ENCODE data around the gene PHTF2. TPM values are rescaled to one million over a fixed set of nuclear protein-coding genes. Genes with fewer than 3 reads are reported as not detected.
"Not testable (repeated sequence)": the region's sequence is repeated elsewhere in the genome, so short reads cannot be mapped to it uniquely, and the experiment has no call there.

The PHTF2 gene
- total RNA-seq, 1 experiment from 2014 or later, result 62.2 TPM

GRCh38 chr7:77979219-77979618 is 180.6 kb downstream of the PHTF2 start:
- DNase-seq, result no peak
- no peaks in the 10 kb centered on the region for H3K4me1 ChIP-seq

GRCh38 chr7:77980087-77980713 is 181.6 kb downstream of the PHTF2 start:
- no peak for DNase-seq
- H3K27me3 ChIP-seq, result no peaks in the 10 kb centered on the region
- H3K36me3 ChIP-seq, result no peaks in the 10 kb centered on the region
- H3K9me3 ChIP-seq (replicated peaks), result 0 out of 2 replicates have a peak, but pooled peaks cover 3% of the 10 kb centered on the region
- no peak overlapping the region for H3K27ac ChIP-seq
- H3K4me1 ChIP-seq, result no peaks in the 10 kb centered on the region
- no peak overlapping the region for H3K4me3 ChIP-seq

More at GRCh38 chr7:77979219-77979618, 180.6 kb downstream of the PHTF2 start:
- 0 out of 2 replicates have a peak, but pooled peaks cover 3% of the 10 kb centered on the region for H3K9me3 ChIP-seq (replicated peaks)
- no peaks in the 10 kb centered on the region for H3K36me3 ChIP-seq
- H3K27me3 ChIP-seq, result no peaks in the 10 kb centered on the region
- H3K27ac ChIP-seq, result no peak overlapping the region
- no peak overlapping the region for H3K4me3 ChIP-seq

GRCh38 chr7:77982926-77983550 is 184.5 kb downstream of the PHTF2 start:
- Histone ChIP-seq H3K9me3 (replicated peaks) (0 out of 2 replicates have a peak, but pooled peaks cover 3% of the 10 kb centered on the region), H3K27me3 (no peaks in the 10 kb centered on the region), H3K36me3 (no peaks in the 10 kb centered on the region), H3K27ac (no peak overlapping the region), H3K4me3 (no peak overlapping the region), H3K4me1 (peaks cover 6% of the 10 kb centered on the region)
- no peak for DNase-seq

GRCh38 chr7:77983973-77984372 is 185.4 kb downstream of the PHTF2 start:
- Histone ChIP-seq H3K36me3 (no peaks in the 10 kb centered on the region), H3K4me1 (peaks cover 6% of the 10 kb centered on the region), H3K9me3 (replicated peaks) (peaks cover 5% of the 10 kb centered on the region; the same call in 1 of the 2 replicates), H3K4me3 (no peak overlapping the region), H3K27ac (no peak overlapping the region), H3K27me3 (no peaks in the 10 kb centered on the region)
- DNase-seq, result no peak

- H3K4me1 ChIP-seq, result peaks cover 6% of the 10 kb centered on the region
- no peaks in the 10 kb centered on the region for H3K27me3 ChIP-seq
- H3K27ac ChIP-seq, result no peak overlapping the region
- H3K4me3 ChIP-seq, result no peak overlapping the region
- no peaks in the 10 kb centered on the region for H3K36me3 ChIP-seq
- DNase-seq, result no peak
- peaks cover 3% of the 10 kb centered on the region; the same call in 1 of the 2 replicates for H3K9me3 ChIP-seq (replicated peaks)
These were observed 186.8 kb downstream of the PHTF2 start for GRCh38 chr7:77985232-77985973.

GRCh38 chr7:77985974-77986339 is 187.4 kb downstream of the PHTF2 start:
- peak overlapping the region; percentile 25 for H3K4me3 ChIP-seq
- DNase-seq, result peak in 1 of 2 experiments; percentile 33
- no peaks in the 10 kb centered on the region for H3K36me3 ChIP-seq
- peaks cover 3% of the 10 kb centered on the region; the same call in 1 of the 2 replicates for H3K9me3 ChIP-seq (replicated peaks)
- H3K27ac ChIP-seq, result no peak overlapping the region
- H3K27me3 ChIP-seq, result no peaks in the 10 kb centered on the region
- H3K4me1 ChIP-seq, result peaks cover 6% of the 10 kb centered on the region

- peak; percentile 51 to 70 for DNase-seq
- no peaks in the 10 kb centered on the region for H3K36me3 ChIP-seq
- H3K4me1 ChIP-seq, result peaks cover 6% of the 10 kb centered on the region
- H3K27me3 ChIP-seq, result no peaks in the 10 kb centered on the region
- H3K27ac ChIP-seq, result no peak overlapping the region
- no peak overlapping the region for H3K4me3 ChIP-seq
- peaks cover 3% of the 10 kb centered on the region; the same call in 1 of the 2 replicates for H3K9me3 ChIP-seq (replicated peaks)
These were observed 191.5 kb downstream of the PHTF2 start for GRCh38 chr7:77989981-77990566.

GRCh38 chr7:77991656-77992055 is 193.1 kb downstream of the PHTF2 start:
- no peaks in the 10 kb centered on the region for H3K36me3 ChIP-seq
- no peaks in the 10 kb centered on the region; the same call in 1 of the 2 replicates for H3K4me1 ChIP-seq
- H3K9me3 ChIP-seq (replicated peaks), result peaks cover 3% of the 10 kb centered on the region; the same call in 1 of the 2 replicates
- no peak for DNase-seq
- H3K27me3 ChIP-seq, result no peaks in the 10 kb centered on the region
- no peak overlapping the region for H3K4me3 ChIP-seq
- H3K27ac ChIP-seq, result no peak overlapping the region

GRCh38 chr7:77993838-77994237 is 195.3 kb downstream of the PHTF2 start:
- DNase-seq, result no peak
- H3K4me1 ChIP-seq, result no peaks in the 10 kb centered on the region; the same call in 1 of the 2 replicates
- H3K9me3 ChIP-seq (replicated peaks), result peaks cover 2% of the 10 kb centered on the region; the same call in 1 of the 2 replicates
- H3K27me3 ChIP-seq, result no peaks in the 10 kb centered on the region
- no peak overlapping the region for H3K4me3 ChIP-seq
- H3K36me3 ChIP-seq, result no peaks in the 10 kb centered on the region
- H3K27ac ChIP-seq, result no peak overlapping the region

- Histone ChIP-seq H3K4me3 (no peak overlapping the region), H3K9me3 (replicated peaks) (no peaks in the 10 kb centered on the region), H3K36me3 (no peaks in the 10 kb centered on the region), H3K27ac (no peak overlapping the region), H3K27me3 (no peaks in the 10 kb centered on the region), H3K4me1 (no peaks in the 10 kb centered on the region)
- no peak for DNase-seq
These were observed 197.1 kb downstream of the PHTF2 start for GRCh38 chr7:77995717-77996116.

GRCh38 chr7:77999168-77999567 is 200.6 kb downstream of the PHTF2 start:
- DNase-seq; H3K27ac ChIP-seq; H3K4me3 ChIP-seq; H3K4me1 ChIP-seq; H3K27me3 ChIP-seq; H3K36me3 ChIP-seq; H3K9me3 ChIP-seq (replicated peaks): not testable (repeated sequence)

- Histone ChIP-seq H3K27me3 (no peaks in the 10 kb centered on the region), H3K36me3 (no peaks in the 10 kb centered on the region), H3K9me3 (replicated peaks) (no peaks in the 10 kb centered on the region), H3K4me1 (no peaks in the 10 kb centered on the region), H3K4me3 (no peak overlapping the region), H3K27ac (no peak overlapping the region)
- DNase-seq, result no peak
These were observed 203.4 kb downstream of the PHTF2 start for GRCh38 chr7:78002021-78002420.

GRCh38 chr7:78002715-78003114 is 204.1 kb downstream of the PHTF2 start:
- H3K4me1 ChIP-seq, result no peaks in the 10 kb centered on the region
- H3K9me3 ChIP-seq (replicated peaks), result no peaks in the 10 kb centered on the region
- no peak overlapping the region for H3K27ac ChIP-seq
- no peaks in the 10 kb centered on the region for H3K27me3 ChIP-seq
- peak in 1 of 2 experiments; percentile 23 for DNase-seq
- no peak overlapping the region for H3K4me3 ChIP-seq
- no peaks in the 10 kb centered on the region for H3K36me3 ChIP-seq

- Histone ChIP-seq H3K4me3 (no peak overlapping the region), H3K4me1 (no peaks in the 10 kb centered on the region), H3K27me3 (no peaks in the 10 kb centered on the region), H3K9me3 (replicated peaks) (no peaks in the 10 kb centered on the region), H3K36me3 (no peaks in the 10 kb centered on the region), H3K27ac (no peak overlapping the region)
- no peak for DNase-seq
These were observed 207.6 kb downstream of the PHTF2 start for GRCh38 chr7:78006063-78006755.
